B cell (primary cell): ENCODE measurements around the gene KRT79. TPM values are rescaled to one million over a fixed set of nuclear protein-coding genes. Genes with fewer than 3 reads are reported as not detected.

Source experiments
- ATAC-seq: fragments of 200-7000 bp; cut with Tn5 transposase; one replicate; pipeline ENCODE4 v1.10.0; 2021; ENCODE audit warnings: low read depth, mild to moderate bottlenecking, moderate number of reproducible peaks, moderate library complexity
- CTCF ChIA-PET: fragments of 350-600 bp; sonication (Branson Sonifier 250); formaldehyde crosslinking; loops from one replicate; lab custom pipeline; 2021; ENCODE audit warnings: antibody characterized with exemption, inconsistent platforms; lab: Charles Lee
- POLR2A ChIA-PET: fragments of 350-600 bp; sonication (Branson Sonifier 250); formaldehyde crosslinking; loops from one replicate; lab custom pipeline; 2021; ENCODE audit warnings: antibody characterized with exemption; lab: Charles Lee
- DNase-seq: peaks from one replicate; pipeline ENCODE4 v3.0.0; 2013
- H2AFZ ChIP-seq: 2 replicates; pipeline ENCODE4 v1.6.1; 2012; ENCODE audit warnings: mild to moderate bottlenecking, low read depth, low read length; ENCODE audit not compliant: insufficient read depth, poor library complexity, severe bottlenecking
- H3K27ac ChIP-seq, 2 donors: 1 replicate in 1 of 2; 2 replicates in 1 of 2; pipeline ENCODE4 v1.5.1; 2012 to 2013; ENCODE audit warnings: low read length in 2 of 2, mild to moderate bottlenecking in 2 of 2, moderate library complexity in 1 of 2
- H3K27me3 ChIP-seq, 4 experiments: fragments of 200-600 bp in 1 of 4; sonication (generic) in 1 of 4; replicated peaks in 1 of 4; 1 replicate in 2 of 4; 2 replicates in 2 of 4; pipeline versions ENCODE4 v1.6.1 to v1.7.0; 2013 to 2016; ENCODE audit warnings: low read length in 3 of 4, mild to moderate bottlenecking in 2 of 4, mixed read lengths in 1 of 4, moderate library complexity in 1 of 4; ENCODE audit not compliant: insufficient read depth in 4 of 4, control insufficient read depth in 3 of 4; ENCODE audit errors: control extremely low read depth in 1 of 4
- H3K36me3 ChIP-seq, 2 experiments: replicated peaks in 1 of 2; 1 replicate in 1 of 2; 2 replicates in 1 of 2; pipeline versions ENCODE4 v1.6.1 to v1.7.1; 2013; ENCODE audit warnings: low read length in 1 of 2; ENCODE audit not compliant: insufficient read depth in 2 of 2, control insufficient read depth in 1 of 2; ENCODE audit errors: control extremely low read depth in 1 of 2, extremely low read depth in 1 of 2
- H3K4me1 ChIP-seq, 2 donors: fragments of 200-600 bp in 1 of 2; sonication (generic) in 1 of 2; 1 replicate in 1 of 2; 2 replicates in 1 of 2; pipeline versions ENCODE4 v1.5.1 to v1.6.1; 2013 to 2017; ENCODE audit warnings: low read length in 2 of 2; ENCODE audit not compliant: control insufficient read depth in 2 of 2, insufficient read depth in 2 of 2
- H3K4me2 ChIP-seq: replicated peaks from 2 replicates; pipeline ENCODE3; 2012; ENCODE audit warnings: mild to moderate bottlenecking, low read depth, low read length; ENCODE audit not compliant: poor library complexity, severe bottlenecking
- H3K4me3 ChIP-seq, 5 experiments: fragments of 200-600 bp in 1 of 5; sonication (generic) in 1 of 5; 1 replicate in 3 of 5; 2 replicates in 2 of 5; pipeline versions ENCODE4 v1.5.1 to v1.7.0; 2011 to 2016; ENCODE audit warnings: low read length in 4 of 5, mild to moderate bottlenecking in 4 of 5, low read depth in 2 of 5, control low read depth in 1 of 5, moderate library complexity in 1 of 5; ENCODE audit not compliant: insufficient read depth in 1 of 5; ENCODE audit errors: control extremely low read depth in 1 of 5, extremely low read depth in 1 of 5
- H3K79me2 ChIP-seq: fragments of 200-600 bp; sonication (generic); one replicate; pipeline ENCODE4 v1.6.0; 2016; ENCODE audit warnings: low read length; ENCODE audit not compliant: control insufficient read depth, insufficient read depth
- H3K9ac ChIP-seq: fragments of 200-600 bp; sonication (generic); 2 replicates; pipeline ENCODE4 v1.6.1; 2017; ENCODE audit warnings: mild to moderate bottlenecking, low read length, moderate library complexity
- H3K9me3 ChIP-seq, 3 donors: one replicate each; pipeline versions ENCODE4 v1.6.1 to v1.7.1; 2013; ENCODE audit warnings: low read length in 2 of 3; ENCODE audit not compliant: control insufficient read depth in 2 of 3, insufficient read depth in 1 of 3; ENCODE audit errors: control extremely low read depth in 1 of 3
- H4K20me1 ChIP-seq: 2 replicates; pipeline ENCODE4 v1.6.0; 2012; ENCODE audit warnings: mild to moderate bottlenecking, low read length; ENCODE audit not compliant: insufficient read depth, control insufficient read depth, poor library complexity, severe bottlenecking
- H3K27ac Mint-ChIP-seq: one replicate; pipeline ENCODE4 v1.8.0; 2021; ENCODE audit warnings: mixed read lengths
- H3K27me3 Mint-ChIP-seq: one replicate; pipeline ENCODE4 v1.8.0; 2021; ENCODE audit warnings: mixed read lengths
- H3K4me1 Mint-ChIP-seq: one replicate; pipeline ENCODE4 v1.8.0; 2021; ENCODE audit warnings: mixed read lengths
- H3K4me3 Mint-ChIP-seq: one replicate; pipeline ENCODE4 v1.8.0; 2021; ENCODE audit warnings: mixed read lengths
- H3K9me3 Mint-ChIP-seq: one replicate; pipeline ENCODE4 v1.8.0; 2022; ENCODE audit warnings: mixed read lengths; ENCODE audit not compliant: insufficient read depth
- EZH2 ChIP-seq: IDR thresholded peaks from 2 replicates; pipeline ENCODE4 v1.6.1; 2012; ENCODE audit warnings: borderline replicate concordance, low read depth, mild to moderate bottlenecking, moderate library complexity, low read length; ENCODE audit not compliant: insufficient read depth, poor library complexity, severe bottlenecking
- WGBS: methylation state at CpG from one replicate; pipeline ENCODE4 v1.1.5; 2013; ENCODE audit warnings: missing lambda C conversion rate; ENCODE audit not compliant: insufficient coverage; 5-methylcytosine and 5-hydroxymethylcytosine counted together
- intact Hi-C: fragments of 100-400 bp; cut with micrococcal nuclease; formaldehyde crosslinking; loops from one replicate; pipeline ENCODE4 v1.10.0; 2022
- polyA plus RNA-seq: library from polyadenylated mRNA; depleted of rRNA; stranded (reverse); fragments of >200 nt; gene quantifications from 2 replicates; pipeline ENCODE4 v1.2.3, GENCODE V29; 2012
- total RNA-seq, 2 donors: library from RNA; stranded (reverse); fragments of 120-200 nt in 1 of 2; gene quantifications; 1 replicate in 1 of 2; 2 replicates in 1 of 2; pipeline versions ENCODE4 v1.2.3 to v1.2.4, GENCODE V29; 2013 to 2022
- TF ChIP-seq, protein P1 (sequence below): fragments of 200-600 bp; IDR thresholded peaks from one replicate; pipeline ENCODE4 v1.8.0; 2022; ENCODE audit warnings: antibody characterized with exemption, mild to moderate bottlenecking

The KRT79 gene
- total and polyA plus RNA-seq, 2 donors (not counting 1 experiment from before 2014, with no cell fraction given) = not detected

DNA sequence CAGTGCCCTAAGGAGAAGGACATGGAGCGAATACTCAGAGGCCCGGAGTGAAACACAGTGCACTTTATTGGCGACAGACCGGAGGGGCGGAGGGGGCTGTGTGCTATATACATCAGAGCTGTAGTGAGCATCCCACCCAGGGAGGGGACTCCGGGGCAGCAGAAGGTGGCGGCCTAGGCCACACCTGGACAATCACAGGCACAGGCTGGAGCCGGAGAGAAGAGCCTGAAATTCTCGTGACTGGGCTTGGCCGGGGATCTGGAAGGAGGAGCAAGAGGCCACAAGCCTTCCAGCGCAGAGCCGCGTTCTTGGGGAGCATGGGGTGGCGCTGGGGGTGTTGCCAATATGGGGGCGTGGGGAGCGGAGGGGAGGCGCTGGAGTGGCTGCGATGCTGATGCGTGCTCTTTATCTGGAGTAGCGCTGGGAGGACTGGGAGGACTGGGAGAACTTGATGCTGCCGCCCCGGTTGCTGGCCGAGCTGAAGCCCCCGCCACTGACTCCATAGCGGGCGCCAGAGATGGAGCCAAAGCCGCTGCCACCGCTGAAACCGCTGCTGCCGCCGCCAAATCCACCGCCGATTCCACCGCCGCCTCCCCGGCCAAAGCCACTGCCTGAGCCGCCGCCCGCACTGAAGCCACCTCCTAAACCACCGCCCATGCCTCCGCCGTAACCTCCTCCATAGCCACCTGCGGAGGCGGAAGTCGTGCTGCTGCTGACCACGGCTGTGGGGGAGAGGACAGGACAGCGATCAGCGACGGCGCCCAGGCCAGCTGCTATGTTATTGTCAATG, 44.3 kb downstream of the KRT79 start:
- no peak for ATAC-seq
- no peak overlapping the region for H3K27ac Mint-ChIP-seq
- H3K27me3 Mint-ChIP-seq = peaks cover 44% of the 10 kb centered on the region

More for the DNA sequence above, 44.3 kb downstream of the KRT79 start:
- H3K27ac ChIP-seq = no peak overlapping the region
- TF ChIP-seq EZH2 = no peak
- TF ChIP-seq, protein P1, sequence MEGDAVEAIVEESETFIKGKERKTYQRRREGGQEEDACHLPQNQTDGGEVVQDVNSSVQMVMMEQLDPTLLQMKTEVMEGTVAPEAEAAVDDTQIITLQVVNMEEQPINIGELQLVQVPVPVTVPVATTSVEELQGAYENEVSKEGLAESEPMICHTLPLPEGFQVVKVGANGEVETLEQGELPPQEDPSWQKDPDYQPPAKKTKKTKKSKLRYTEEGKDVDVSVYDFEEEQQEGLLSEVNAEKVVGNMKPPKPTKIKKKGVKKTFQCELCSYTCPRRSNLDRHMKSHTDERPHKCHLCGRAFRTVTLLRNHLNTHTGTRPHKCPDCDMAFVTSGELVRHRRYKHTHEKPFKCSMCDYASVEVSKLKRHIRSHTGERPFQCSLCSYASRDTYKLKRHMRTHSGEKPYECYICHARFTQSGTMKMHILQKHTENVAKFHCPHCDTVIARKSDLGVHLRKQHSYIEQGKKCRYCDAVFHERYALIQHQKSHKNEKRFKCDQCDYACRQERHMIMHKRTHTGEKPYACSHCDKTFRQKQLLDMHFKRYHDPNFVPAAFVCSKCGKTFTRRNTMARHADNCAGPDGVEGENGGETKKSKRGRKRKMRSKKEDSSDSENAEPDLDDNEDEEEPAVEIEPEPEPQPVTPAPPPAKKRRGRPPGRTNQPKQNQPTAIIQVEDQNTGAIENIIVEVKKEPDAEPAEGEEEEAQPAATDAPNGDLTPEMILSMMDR = no peak
- no peaks in the 10 kb centered on the region for H3K4me1 ChIP-seq
- CTCF ChIA-PET = no interaction called here
- no peak overlapping the region for H3K9ac ChIP-seq
- DNase-seq = no peak
- intact Hi-C loops = no loop called here
- H3K9me3 ChIP-seq = peaks cover 0 to 5% (median 0%) of the 10 kb centered on the region in 3 donors
- H3K4me3 ChIP-seq = no peak overlapping the region
- Mint-ChIP-seq H3K9me3 (peaks cover 2% of the 10 kb centered on the region), H3K4me3 (no peak overlapping the region), H3K4me1 (no peaks in the 10 kb centered on the region)
- H3K27me3 ChIP-seq = peaks cover 0 to 13% (median 5%) of the 10 kb centered on the region in 4 experiments
- POLR2A ChIA-PET = no interaction called here
- H2AFZ ChIP-seq = no peak overlapping the region
- H3K36me3 ChIP-seq = no peaks in the 10 kb centered on the region
- H4K20me1 ChIP-seq = no peaks in the 10 kb centered on the region
- H3K79me2 ChIP-seq = no peaks in the 10 kb centered on the region
- H3K4me2 ChIP-seq = no peak overlapping the region
- 28% methylated on average over 50 of the region's 50 CpGs for WGBS
